NCI-H1092 treated with DMSO at 0.1 percent for 48 hours (cell line): Measurements from ENCODE around the gene ZNHIT2.

Source experiments
- DNase-seq: peaks from one replicate; lab custom pipeline; 2025; lab: John Stamatoyannopoulos, UW

Gene ZNHIT2

DNA sequence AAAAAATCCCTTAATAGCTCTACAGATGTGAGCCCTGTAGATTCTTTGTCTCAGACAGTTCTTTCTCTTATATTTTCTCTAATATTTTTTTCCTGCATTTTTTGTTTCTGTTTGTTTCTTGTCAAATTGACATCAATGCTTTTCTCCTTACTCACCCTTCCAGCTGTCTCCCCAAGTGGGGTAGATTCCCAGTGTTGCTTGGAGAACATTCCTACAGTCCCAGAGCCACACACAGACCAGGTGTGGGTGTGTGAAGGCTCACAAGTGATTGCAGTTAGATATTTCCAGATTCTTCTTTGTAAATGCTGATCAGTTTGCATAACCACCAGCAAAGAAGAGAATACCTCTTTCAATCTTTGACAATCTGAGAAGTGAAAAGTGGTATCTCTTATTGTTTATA, 14.0 kb downstream of the ZNHIT2 start:
- DNase-seq = no peak

DNA sequence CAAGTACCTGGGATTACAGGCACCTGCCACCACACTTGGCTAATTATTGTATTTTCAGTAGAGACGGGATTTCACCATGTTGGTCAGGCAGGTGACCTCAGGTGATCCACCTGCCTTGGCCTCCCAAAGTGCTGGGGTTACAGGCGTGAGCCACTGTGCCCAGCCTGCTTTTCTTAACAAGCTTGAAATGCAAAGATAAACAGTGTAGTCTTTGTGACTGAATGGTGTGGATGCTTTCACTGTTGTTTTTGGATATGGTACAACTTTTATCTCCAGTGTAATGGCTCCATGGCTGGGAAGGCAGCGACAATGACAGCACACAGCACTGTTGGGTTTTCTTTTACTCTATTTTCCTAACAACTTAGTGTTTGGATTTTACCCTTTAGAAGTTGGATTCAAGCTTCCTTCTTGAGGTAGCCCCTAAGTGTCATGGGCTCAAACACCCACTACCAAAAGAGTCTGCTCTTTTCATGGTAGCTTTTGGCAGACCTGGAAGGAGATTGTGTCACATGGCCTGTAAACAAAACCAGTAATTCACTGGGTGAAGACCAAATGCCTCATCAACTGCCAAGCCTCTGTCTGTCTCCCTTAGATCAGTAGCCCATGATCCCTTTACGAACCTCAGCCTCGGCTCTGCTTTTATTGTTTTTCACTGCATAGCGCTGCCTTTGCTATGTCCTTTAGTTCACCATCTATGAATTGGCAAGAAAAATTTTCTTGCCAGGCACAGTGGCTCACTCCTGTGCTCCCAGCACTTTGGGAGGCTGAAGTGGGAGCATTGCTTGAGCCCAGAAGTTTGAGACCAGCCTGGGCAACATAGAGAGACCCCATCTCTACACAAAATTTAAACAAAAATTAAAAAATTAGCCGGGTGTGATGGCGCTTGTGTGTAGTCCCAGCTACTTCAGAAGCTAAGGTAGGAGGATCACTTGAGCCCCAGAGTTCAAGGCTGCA, 15.1 kb downstream of the ZNHIT2 start:
- peak; percentile 88 for DNase-seq

DNA sequence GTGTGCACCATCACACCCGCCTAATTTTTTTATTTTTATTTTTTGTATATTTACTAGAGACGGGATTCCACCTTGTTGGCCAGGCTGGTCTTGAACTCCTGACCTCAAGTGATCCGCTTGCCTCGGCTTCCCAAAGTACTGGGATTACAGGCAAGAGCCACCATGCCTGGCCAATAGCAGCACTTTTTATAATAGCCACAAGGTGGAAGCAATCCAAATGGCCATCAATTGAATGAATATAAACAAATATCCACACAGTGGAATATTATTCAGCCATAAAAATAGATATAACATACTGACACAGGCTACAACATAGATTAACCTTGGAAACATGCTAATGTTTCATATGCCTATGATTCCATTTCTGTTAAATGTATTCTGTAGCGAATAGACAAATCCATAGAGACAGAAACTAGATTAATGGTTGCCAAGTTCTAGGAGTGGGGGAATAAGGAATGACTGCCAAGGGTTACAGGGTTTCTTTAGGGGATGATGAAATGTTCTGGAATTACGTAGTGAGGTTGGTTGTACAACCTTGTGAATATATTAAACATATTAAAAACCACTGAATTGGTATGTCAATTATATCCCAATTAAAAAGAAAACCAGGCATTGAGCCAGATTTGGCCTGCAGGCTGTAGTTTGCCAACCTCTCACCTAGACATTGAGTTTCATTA, 16.7 kb downstream of the ZNHIT2 start:
- no peak for DNase-seq

GRCh38 chr11:65096926-65097325, 20.6 kb downstream of the ZNHIT2 start:
- no peak for DNase-seq

- DNase-seq = peak; percentile 95
These were observed 21.3 kb downstream of the ZNHIT2 start, which contains the start of gene VPS51 for GRCh38 chr11:65095974-65096806. Gene VPS51 (plus strand): TSS chr11:65096214. CDS start chr11:65096251, 37 bp downstream.

DNA sequence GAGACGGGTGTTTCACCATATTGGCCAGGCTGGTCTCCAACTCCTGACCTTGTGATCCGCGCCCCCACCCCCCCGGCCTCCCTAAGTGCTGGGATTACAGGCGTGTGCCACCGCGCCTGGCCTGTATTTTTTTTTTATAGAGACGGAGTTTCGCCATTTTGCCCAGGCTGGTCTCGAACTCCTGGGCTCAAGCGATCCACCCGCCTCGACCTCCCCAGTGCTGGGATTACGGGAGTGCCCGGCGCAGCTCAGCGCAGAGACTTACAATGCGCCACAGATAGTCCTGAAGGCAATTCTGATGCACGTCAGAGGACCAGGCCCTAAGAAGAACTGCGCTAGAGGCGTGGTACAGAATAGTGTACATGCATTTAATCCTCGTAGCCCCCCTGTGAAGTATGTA, 22.1 kb downstream of the ZNHIT2 start:
- DNase-seq = no peak

GRCh38 chr11:65090628-65091027, 26.9 kb downstream of the ZNHIT2 start:
- no peak for DNase-seq

- no peak for DNase-seq
These were observed 27.9 kb downstream of the ZNHIT2 start for GRCh38 chr11:65089621-65090020.

DNA sequence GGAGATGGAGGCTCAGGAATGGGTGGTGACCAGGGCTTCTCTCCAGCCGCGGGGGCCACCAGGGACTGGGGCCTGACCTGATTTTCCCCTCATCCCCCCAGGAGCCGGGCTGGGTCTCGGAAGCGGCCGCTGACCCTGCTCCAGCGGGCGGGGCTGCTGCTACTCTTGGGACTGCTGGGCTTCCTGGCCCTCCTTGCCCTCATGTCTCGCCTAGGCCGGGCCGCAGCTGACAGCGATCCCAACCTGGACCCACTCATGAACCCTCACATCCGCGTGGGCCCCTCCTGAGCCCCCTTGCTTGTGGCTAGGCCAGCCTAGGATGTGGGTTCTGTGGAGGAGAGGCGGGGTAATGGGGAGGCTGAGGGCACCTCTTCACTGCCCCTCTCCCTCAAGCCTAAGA, 29.7 kb downstream of the ZNHIT2 start:
- DNase-seq = no peak

GRCh38 chr11:65087216-65087615, 30.3 kb downstream of the ZNHIT2 start:
- no peak for DNase-seq

DNA sequence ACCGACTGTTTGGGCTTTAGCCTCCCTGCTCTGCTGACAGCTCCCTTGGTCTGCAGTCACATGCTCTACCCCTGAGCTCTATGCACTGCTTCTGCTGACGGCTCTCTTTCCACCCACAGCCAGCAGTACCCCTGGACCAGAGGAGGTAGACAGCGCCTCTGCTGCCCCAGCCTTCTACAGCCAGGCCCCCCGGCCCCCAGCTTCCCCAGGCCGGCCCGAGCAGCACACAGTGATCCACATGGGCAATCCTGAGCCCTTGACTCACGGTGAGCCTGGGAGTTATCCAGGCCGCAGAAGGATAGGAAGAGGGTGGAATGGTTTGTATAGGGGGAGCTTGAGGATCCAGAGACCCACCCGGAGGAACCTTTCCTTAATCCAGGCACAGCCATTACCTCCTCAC, 30.7 kb downstream of the ZNHIT2 start:
- DNase-seq = no peak

DNA sequence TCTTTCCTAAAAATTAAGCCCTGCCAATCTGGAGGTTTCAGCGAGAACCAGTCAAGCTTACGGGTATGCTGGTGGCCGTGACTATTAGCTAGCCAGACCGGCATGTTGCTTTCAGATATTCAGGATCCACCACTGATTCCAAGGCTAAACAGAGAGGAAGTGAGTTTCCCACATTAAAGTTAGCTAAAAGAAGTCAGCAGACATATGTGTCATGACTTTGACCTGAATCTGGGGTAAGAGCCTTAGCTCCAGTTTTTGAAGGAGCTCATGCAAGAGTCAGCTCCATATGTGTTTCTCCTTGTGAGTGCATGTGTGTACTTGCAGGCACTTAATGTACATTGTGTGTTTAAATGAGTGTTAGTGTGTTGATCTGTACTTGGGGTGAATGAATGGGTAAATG, 32.1 kb downstream of the ZNHIT2 start:
- no peak for DNase-seq

- no peak for DNase-seq
These were observed 32.7 kb downstream of the ZNHIT2 start for GRCh38 chr11:65084598-65085375.

- DNase-seq = peak; percentile 98
These were observed 33.5 kb downstream of the ZNHIT2 start, which contains the start of the genes CDCA5 and ZFPL1 for GRCh38 chr11:65083834-65084597. Gene CDCA5 (minus strand): TSS chr11:65084040. CDS start chr11:65083978, 62 bp downstream. Gene ZFPL1 (plus strand): TSS chr11:65084222. CDS start chr11:65084699, 477 bp downstream.

GRCh38 chr11:65083134-65083833, 34.2 kb downstream of the ZNHIT2 start:
- DNase-seq = no peak

DNA sequence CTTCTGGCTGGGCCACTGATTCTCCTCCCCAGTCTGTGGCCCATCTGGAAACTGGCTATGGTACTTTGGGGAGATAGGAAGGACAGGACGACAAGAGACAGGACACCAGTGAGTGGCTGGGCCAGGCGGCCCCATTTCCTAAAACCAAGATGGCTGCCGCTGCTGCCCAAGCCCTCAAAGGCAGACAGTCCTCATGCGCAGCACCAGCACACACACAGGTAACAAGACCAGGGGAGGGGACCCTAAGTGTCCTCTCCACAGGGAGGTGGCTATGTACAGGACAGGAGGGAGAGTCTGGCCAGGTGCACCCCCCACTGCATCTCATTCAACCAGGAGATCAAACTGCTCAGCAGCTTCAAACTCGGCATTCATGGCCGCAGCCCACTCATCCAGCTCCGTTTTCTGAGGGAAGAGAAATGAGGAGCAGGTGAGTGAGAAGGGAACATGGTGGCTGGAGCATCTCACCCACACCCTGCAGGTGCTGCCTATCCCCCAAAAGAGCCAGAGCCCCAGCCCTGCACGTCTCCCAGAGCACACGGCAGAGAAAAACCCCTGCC, 38.6 kb downstream of the ZNHIT2 start:
- DNase-seq = no peak

- peak; percentile 34 for DNase-seq
These were observed 39.4 kb downstream of the ZNHIT2 start for GRCh38 chr11:65078151-65078550.

GRCh38 chr11:65077451-65077850, 40.0 kb downstream of the ZNHIT2 start:
- no peak for DNase-seq

- no peak for DNase-seq
These were observed 44.9 kb downstream of the ZNHIT2 start for GRCh38 chr11:65072631-65072966.
